Muscle of leg (tissue), 11 donors: ENCODE data around the gene SLC9A2. TPM values are rescaled to one million over a fixed set of nuclear protein-coding genes. Genes with fewer than 3 reads are reported as not detected.

ENCODE experiments used
- DNase-seq: peaks from one replicate; pipeline ENCODE4 v3.0.0; 2013
- H3K27ac ChIP-seq: one replicate; pipeline ENCODE4 v1.5.1; 2013; ENCODE audit warnings: mild to moderate bottlenecking, low read length, control low read depth
- H3K27me3 ChIP-seq: one replicate; pipeline ENCODE4 v1.6.1; 2013; ENCODE audit warnings: low read length; ENCODE audit not compliant: control insufficient read depth, insufficient read depth
- H3K36me3 ChIP-seq: one replicate; pipeline ENCODE4 v1.6.1; 2013; ENCODE audit warnings: low read length; ENCODE audit not compliant: control insufficient read depth, insufficient read depth
- H3K4me1 ChIP-seq: one replicate; pipeline ENCODE4 v1.6.1; 2013; ENCODE audit warnings: low read length; ENCODE audit not compliant: control insufficient read depth, insufficient read depth
- H3K4me3 ChIP-seq: one replicate; pipeline ENCODE4 v1.5.1; 2013; ENCODE audit warnings: low read length, control low read depth
- H3K9me3 ChIP-seq: replicated peaks from 2 replicates; pipeline ENCODE4 v1.6.1; 2013; ENCODE audit warnings: low read depth, low read length; ENCODE audit not compliant: control insufficient read depth
- WGBS: methylation state at CpG from one replicate; pipeline ENCODE4 v1.1.5; 2013; ENCODE audit warnings: missing lambda C conversion rate; ENCODE audit not compliant: insufficient coverage; 5-methylcytosine and 5-hydroxymethylcytosine counted together
- polyA plus RNA-seq, 8 donors: library from polyadenylated mRNA; unstranded; fragments of 120-200 nt; gene quantifications; one replicate each; pipeline versions ENCODE4 v1.2.1 to v1.2.3, GENCODE V29; 2013; ENCODE audit warnings: inconsistent platforms in 1 of 8, low replicate concordance in 1 of 8; ENCODE audit not compliant: insufficient read length in 8 of 8, insufficient read depth in 1 of 8
- total RNA-seq: library from RNA; stranded (reverse); fragments of 120-200 nt; gene quantifications from one replicate; pipeline ENCODE4 v1.2.4, GENCODE V29; 2013

Gene SLC9A2
- total and polyA plus RNA-seq, 9 donors, result 0.34 to 2.9 (median 1.2) TPM

DNA sequence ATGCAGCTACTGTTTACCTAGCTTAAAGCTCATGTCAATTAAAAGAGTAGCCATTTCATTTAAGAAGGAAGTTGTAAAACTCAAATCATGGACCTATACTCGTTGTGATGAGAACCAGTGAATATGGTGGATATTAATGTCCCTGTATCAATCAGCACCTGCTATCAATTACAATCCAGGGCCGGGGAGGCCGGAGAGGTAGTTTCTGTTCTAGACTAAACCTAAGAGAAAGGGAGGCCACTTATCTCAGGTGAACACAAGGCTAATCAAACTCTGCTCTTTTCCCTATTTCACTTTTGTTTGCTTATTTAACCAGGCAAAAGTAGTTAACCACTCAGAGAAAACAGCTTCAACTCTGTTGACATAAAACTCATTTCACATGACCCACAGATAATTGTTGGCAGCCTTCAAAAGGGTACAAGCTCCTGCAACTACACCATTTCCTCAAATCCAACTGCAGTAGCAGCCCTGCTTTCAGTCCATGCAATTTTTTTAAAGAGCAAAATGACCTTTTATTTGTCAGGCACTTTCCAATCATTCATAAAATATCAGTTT is 27.8 kb upstream of the SLC9A2 start:
- WGBS, result no CpG with 5 or more reads among the region's 3 CpGs
- Histone ChIP-seq H3K27me3 (no peaks in the 10 kb centered on the region), H3K4me3 (no peak overlapping the region), H3K27ac (no peak overlapping the region), H3K4me1 (no peaks in the 10 kb centered on the region), H3K9me3 (no peaks in the 10 kb centered on the region), H3K36me3 (no peaks in the 10 kb centered on the region)
- no peak for DNase-seq

DNA sequence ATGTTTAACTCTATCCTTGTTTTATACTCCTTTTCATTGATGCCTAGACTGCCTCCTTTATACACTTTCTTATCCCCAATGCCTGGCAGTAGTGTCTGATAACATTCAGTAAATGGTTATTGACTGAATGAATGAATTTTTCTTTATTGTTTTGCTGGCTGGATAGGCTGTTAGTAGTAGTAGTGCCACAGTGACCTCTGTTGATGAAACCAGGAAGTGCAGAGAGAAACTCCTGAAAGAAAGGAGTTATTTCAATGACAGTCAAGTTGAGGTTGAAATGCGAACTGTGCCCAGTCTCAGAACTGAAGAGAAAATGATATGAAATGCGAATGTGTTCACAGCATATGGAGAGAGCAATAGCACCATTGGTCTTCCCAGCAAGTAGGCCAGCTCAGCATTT is 26.8 kb upstream of the SLC9A2 start:
- Histone ChIP-seq H3K4me1 (no peaks in the 10 kb centered on the region), H3K4me3 (no peak overlapping the region), H3K36me3 (no peaks in the 10 kb centered on the region), H3K27me3 (no peaks in the 10 kb centered on the region), H3K9me3 (no peaks in the 10 kb centered on the region), H3K27ac (no peak overlapping the region)
- DNase-seq, result no peak
- 83% methylated on average over 1 of the region's 2 CpGs for WGBS

DNA sequence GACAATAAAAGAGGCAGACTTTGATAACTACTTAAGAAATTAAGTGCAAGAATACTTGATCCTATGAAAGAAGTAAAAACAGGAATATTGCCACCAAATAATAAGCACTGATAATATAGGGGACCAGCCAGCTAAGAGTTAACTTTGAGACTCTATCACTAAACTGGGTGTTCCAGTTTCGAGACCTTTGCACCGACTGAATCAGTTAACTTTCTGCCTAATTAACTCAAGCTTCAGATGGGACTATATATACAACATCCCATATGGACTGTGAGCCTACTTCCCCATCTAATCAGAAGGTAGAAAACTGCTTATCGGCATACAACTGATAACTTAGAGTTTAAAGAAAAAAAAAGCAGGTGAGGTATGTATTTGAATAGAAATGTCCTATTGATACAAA is 25.8 kb upstream of the SLC9A2 start:
- H3K4me1 ChIP-seq, result no peaks in the 10 kb centered on the region
- no peaks in the 10 kb centered on the region for H3K9me3 ChIP-seq
- no peaks in the 10 kb centered on the region for H3K27me3 ChIP-seq
- 0% methylated on average over 2 of the region's 3 CpGs for WGBS
- no peak overlapping the region for H3K4me3 ChIP-seq
- DNase-seq, result no peak
- H3K27ac ChIP-seq, result no peak overlapping the region
- H3K36me3 ChIP-seq, result no peaks in the 10 kb centered on the region

DNA sequence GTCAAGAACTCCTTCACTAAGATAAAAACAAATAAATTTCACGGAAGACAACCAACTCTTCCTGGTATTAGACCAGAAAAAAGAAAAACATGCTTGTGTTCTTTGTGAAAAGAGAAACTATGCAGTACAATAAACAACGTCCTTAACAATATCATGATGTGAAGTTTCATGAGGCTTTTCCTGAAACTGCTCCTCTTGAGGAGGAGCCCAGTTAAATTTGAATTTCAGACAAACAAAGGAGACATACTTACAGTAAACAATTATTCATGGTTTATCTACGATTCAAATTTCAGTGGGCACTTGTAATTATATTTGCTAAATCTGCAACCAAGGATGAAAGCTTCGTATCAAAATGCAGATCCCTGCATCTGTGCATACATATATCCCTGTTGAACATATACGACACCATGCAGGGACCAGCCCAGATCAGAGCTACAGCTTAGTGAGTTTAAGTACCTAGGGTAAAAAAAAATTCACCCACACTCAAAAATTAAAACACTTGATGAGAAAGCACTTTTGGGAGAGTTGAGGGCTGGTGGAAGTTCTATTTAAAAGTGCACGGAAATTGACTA is 24.8 kb upstream of the SLC9A2 start:
- WGBS, result no CpG with 5 or more reads among the region's 6 CpGs
- Histone ChIP-seq H3K4me1 (no peaks in the 10 kb centered on the region), H3K4me3 (no peak overlapping the region)

DNA sequence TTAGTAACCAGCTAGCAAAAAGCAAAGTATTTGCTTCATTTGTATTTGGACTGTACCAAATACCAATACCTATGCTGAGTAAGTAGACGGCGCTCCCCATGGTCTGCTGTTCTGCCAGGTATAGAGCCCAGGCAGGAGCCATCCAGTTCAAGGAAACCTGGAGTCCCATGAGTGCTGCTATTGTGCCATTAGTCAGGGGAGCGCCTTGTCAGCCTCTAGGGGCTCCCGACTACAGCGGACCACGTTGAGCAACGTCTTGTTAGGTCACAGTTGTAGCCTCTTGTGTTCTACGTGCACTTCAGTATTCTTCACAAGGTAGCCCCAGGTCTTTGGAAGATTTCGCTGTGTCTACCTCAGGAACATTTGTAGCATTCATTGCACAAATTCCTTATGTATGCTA is 21.6 kb upstream of the SLC9A2 start:
- Histone ChIP-seq H3K36me3 (no peaks in the 10 kb centered on the region), H3K9me3 (no peaks in the 10 kb centered on the region), H3K27me3 (no peaks in the 10 kb centered on the region), H3K4me3 (no peak overlapping the region), H3K4me1 (no peaks in the 10 kb centered on the region), H3K27ac (no peak overlapping the region)
- DNase-seq, result no peak
- 55% methylated on average over 7 of the region's 9 CpGs for WGBS

More for the DNA sequence above, 24.8 kb upstream of the SLC9A2 start:
- Histone ChIP-seq H3K36me3 (no peaks in the 10 kb centered on the region), H3K27me3 (no peaks in the 10 kb centered on the region), H3K9me3 (no peaks in the 10 kb centered on the region), H3K27ac (no peak overlapping the region)
- no peak for DNase-seq

DNA sequence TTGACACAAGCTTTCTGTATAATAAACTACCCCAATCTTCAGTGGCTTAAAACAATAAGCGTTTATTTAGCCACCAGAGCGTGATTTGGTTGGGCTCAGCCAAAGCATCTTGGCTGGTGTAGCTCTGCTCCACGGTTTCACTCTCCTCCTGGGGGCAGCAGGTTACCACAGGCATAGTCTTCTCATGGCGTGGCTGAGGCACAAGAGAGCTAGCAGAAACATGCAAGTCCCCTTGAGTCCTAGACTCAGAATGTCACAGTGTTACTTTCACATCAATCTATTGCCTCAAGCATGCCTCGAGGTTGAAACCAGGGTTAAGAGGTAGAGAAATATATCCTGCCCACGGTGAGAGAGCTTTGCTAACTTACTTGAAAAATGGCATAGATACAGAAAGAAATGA is 19.9 kb upstream of the SLC9A2 start:
- 80% methylated on average over 2 of the region's 6 CpGs for WGBS
- Histone ChIP-seq H3K9me3 (no peaks in the 10 kb centered on the region), H3K27me3 (no peaks in the 10 kb centered on the region), H3K36me3 (no peaks in the 10 kb centered on the region), H3K4me1 (no peaks in the 10 kb centered on the region), H3K4me3 (no peak overlapping the region), H3K27ac (no peak overlapping the region)
- no peak for DNase-seq

DNA sequence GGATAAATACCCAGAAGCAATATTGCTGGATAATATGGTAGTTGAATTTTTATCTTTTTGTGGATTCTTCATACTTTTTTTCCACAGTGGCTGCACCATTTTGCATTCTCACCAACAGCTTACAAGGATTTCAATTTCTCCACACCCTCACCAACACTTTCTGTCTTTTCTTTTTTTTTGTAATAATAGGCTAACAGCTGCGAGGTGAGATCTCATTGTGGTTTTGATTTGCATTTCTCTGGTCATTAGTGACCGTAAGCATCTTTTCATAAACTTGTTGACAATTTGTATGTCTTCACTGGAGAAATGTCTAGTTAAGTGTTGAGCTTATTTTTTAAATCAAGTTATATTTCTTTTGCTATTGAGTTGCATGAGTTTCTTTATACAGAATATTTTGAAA is 17.6 kb upstream of the SLC9A2 start:
- no CpG with 5 or more reads among the region's 2 CpGs for WGBS
- DNase-seq, result no peak
- no peaks in the 10 kb centered on the region for H3K36me3 ChIP-seq

DNA sequence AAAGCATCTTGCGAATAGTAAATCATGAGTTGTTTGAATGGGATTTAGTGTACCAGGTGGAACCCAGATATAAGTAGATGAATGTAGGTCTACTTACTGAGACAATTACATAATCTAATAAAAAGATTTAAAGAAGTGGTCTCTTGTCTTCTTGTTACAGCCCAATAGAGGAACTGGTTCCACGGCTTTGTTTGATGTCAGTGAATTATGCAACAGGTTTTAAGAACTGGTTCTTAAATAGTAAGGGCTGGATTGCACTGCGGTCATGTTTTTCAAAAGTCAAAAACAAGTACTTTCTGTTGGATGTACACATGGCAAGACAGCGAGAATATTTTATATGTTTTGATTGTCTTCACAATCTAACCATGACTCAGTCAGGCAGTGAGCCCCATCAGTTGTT is 15.4 kb upstream of the SLC9A2 start:
- Histone ChIP-seq H3K27me3 (no peaks in the 10 kb centered on the region), H3K4me1 (no peaks in the 10 kb centered on the region), H3K27ac (peak overlapping the region; percentile 29), H3K4me3 (no peak overlapping the region), H3K9me3 (no peaks in the 10 kb centered on the region), H3K36me3 (no peaks in the 10 kb centered on the region)
- peak; percentile 23 for DNase-seq
- WGBS, result no CpG with 5 or more reads among the region's 4 CpGs

More for the DNA sequence above, 17.6 kb upstream of the SLC9A2 start:
- H3K9me3 ChIP-seq, result no peaks in the 10 kb centered on the region
- no peaks in the 10 kb centered on the region for H3K27me3 ChIP-seq
- H3K4me1 ChIP-seq, result no peaks in the 10 kb centered on the region
- H3K4me3 ChIP-seq, result no peak overlapping the region
- no peak overlapping the region for H3K27ac ChIP-seq

DNA sequence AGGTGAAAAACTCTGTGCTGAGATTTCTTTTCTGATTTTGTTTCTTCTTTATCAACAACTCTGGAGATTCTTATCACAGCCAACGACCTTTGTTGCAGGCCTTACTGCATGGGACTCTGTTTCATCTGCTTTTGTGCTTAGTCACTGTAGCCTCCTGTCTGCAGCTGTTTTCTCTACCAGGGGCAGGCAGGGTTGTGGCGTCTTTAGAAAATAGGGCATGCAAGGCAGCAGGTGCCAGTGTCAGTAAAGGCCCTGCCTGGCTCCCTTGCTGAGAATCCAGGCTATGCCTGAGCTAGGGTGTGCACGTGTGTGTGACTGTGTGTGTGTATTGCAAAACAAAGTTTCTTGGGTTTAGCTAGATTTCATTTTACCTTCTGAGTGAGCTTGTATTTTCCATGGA is 14.6 kb upstream of the SLC9A2 start:
- 17% methylated on average over 1 of the region's 3 CpGs for WGBS
- no peaks in the 10 kb centered on the region for H3K4me1 ChIP-seq
- no peak overlapping the region for H3K4me3 ChIP-seq
- peak overlapping the region; percentile 29 for H3K27ac ChIP-seq
- H3K9me3 ChIP-seq, result no peaks in the 10 kb centered on the region
- DNase-seq, result peak; percentile 77
- no peaks in the 10 kb centered on the region for H3K27me3 ChIP-seq
- H3K36me3 ChIP-seq, result no peaks in the 10 kb centered on the region

DNA sequence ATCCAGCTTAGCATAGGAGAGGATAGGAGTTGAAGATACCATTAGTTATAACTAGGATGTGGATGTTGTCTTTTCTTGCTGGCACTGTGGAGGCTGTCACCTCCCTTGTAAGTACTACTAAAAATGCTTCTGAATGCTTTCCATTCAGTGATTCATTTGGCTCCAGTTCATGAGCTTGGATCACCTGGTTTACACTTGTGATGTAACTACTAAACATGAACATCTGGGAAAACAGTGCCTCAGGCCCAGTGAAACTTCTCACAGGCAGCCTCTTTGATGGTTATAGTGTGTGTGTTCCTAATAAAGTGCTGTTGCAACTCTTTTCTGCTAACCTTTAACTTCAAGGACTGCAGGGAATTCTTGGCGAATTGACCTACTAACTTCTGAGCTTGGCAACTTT is 13.0 kb upstream of the SLC9A2 start:
- H3K36me3 ChIP-seq, result no peaks in the 10 kb centered on the region
- WGBS, result no CpG with 5 or more reads among the region's 1 CpG
- H3K27me3 ChIP-seq, result no peaks in the 10 kb centered on the region
- peak; percentile 65 for DNase-seq
- H3K4me1 ChIP-seq, result no peaks in the 10 kb centered on the region
- no peaks in the 10 kb centered on the region for H3K9me3 ChIP-seq
- H3K27ac ChIP-seq, result no peak overlapping the region
- no peak overlapping the region for H3K4me3 ChIP-seq
